ENCODE results near the gene SLC6A5. TPM values are rescaled to one million over a fixed set of nuclear protein-coding genes. Genes with fewer than 3 reads are reported as not detected.

SLC6A5 gene
- total and polyA plus RNA-seq, 10 of the 15 experiments (the other 5 are each of a cell fraction or from before 2014, with no cell fraction given), result 0.01 TPM; not detected in 9

GRCh38 chr11:20652150-20652806, 52.9 kb downstream of the SLC6A5 start:
- POLR2A ChIA-PET, result no interaction called here
- H3K4me2 ChIP-seq (ENCODE audit: control insufficient read depth, insufficient read depth), result no peak overlapping the region
- no peaks in the 10 kb centered on the region for H3K36me3 ChIP-seq (ENCODE audit: control insufficient read depth in 2 of 2, insufficient read depth in 2 of 2, low read length in 1 of 2)
- no TSS peak for BruUV-seq (replicated peaks)
- intact Hi-C loops (cut with micrococcal nuclease; ENCODE audit: unreplicated experiment), result no loop called here
- WGBS (ENCODE audit: insufficient coverage, insufficient replicate concordance, low lambda C conversion rate, missing lambda C conversion rate), result 48% methylated on average over 13 of the region's 13 CpGs
- no peak overlapping the region for H3K4me3 ChIP-seq
- no peak for DNase-seq (ENCODE audit: low read depth, low spot score)
- no peak overlapping the region for H3K27ac ChIP-seq (ENCODE audit: control insufficient read depth, insufficient read depth)
- no peaks in the 10 kb centered on the region for H3K9me3 ChIP-seq (replicated peaks; ENCODE audit: control insufficient read depth, insufficient read depth, low read length)
- no peaks in the 10 kb centered on the region for H3K79me2 ChIP-seq (ENCODE audit: control insufficient read depth, insufficient read depth, low read length)
- H3K4me1 ChIP-seq (ENCODE audit: control insufficient read depth, insufficient read depth, low read length), result no peaks in the 10 kb centered on the region
- SMC1A ChIA-PET (ENCODE audit: uncharacterized antibody, unreplicated experiment), result no interaction called here
- no peak for TF ChIP-seq SPI1 (IDR thresholded peaks at IDR 0.05; ENCODE audit: borderline replicate concordance, insufficient read depth, low read depth, low read length)
- TF ChIP-seq SREBF2 (IDR thresholded peaks at IDR 0.05; ENCODE audit: low read length), result no peak
- TF ChIP-seq ZBTB33 (IDR thresholded peaks at IDR 0.05), result no peak
- TF ChIP-seq ZNF217 (IDR thresholded peaks at IDR 0.05), result no peak
- no peak for TF ChIP-seq EED (IDR thresholded peaks at IDR 0.05; ENCODE audit: low read depth)
- CTCF ChIA-PET, result interaction anchor here (0.6 to 7.3 kb wide), 2 partner anchors 20 to 62 kb away, joined by 3 to 46 read pairs; no protein-coding TSS in a partner anchor
- RAD21 ChIA-PET (ENCODE audit: unreplicated experiment), result no interaction called here
- no peak overlapping the region for H3K9ac ChIP-seq (ENCODE audit: control insufficient read depth, insufficient read depth, low read length)
- ATAC-seq, result no peak
- in situ Hi-C loops (cut with MboI), result no loop called here
- no peak overlapping the region for H2AFZ ChIP-seq (ENCODE audit: control insufficient read depth, low read depth, low read length)
- no peak for FAIRE-seq
- no peaks in the 10 kb centered on the region for H4K20me1 ChIP-seq (ENCODE audit: control insufficient read depth, insufficient read depth)
- no peaks in the 10 kb centered on the region for H3K27me3 ChIP-seq (replicated peaks in 1 of 2; ENCODE audit: control insufficient read depth in 2 of 2, insufficient read depth in 2 of 2, low read length in 1 of 2)

GRCh38 chr11:20654038-20654437, 54.6 kb downstream of the SLC6A5 start:
- ATAC-seq (no peak), FAIRE-seq (no peak), DNase-seq (ENCODE audit: low read depth, low spot score) (no peak)
- Histone ChIP-seq H3K4me1 (ENCODE audit: control insufficient read depth, insufficient read depth, low read length) (no peaks in the 10 kb centered on the region), H2AFZ (ENCODE audit: control insufficient read depth, low read depth, low read length) (no peak overlapping the region), H3K4me2 (ENCODE audit: control insufficient read depth, insufficient read depth) (no peak overlapping the region), H3K36me3 (ENCODE audit: control insufficient read depth in 2 of 2, insufficient read depth in 2 of 2, low read length in 1 of 2) (no peaks in the 10 kb centered on the region), H3K4me3 (no peak overlapping the region), H3K9me3 (replicated peaks; ENCODE audit: control insufficient read depth, insufficient read depth, low read length) (no peaks in the 10 kb centered on the region), H4K20me1 (ENCODE audit: control insufficient read depth, insufficient read depth) (no peaks in the 10 kb centered on the region), H3K27me3 (replicated peaks in 1 of 2; ENCODE audit: control insufficient read depth in 2 of 2, insufficient read depth in 2 of 2, low read length in 1 of 2) (no peaks in the 10 kb centered on the region), H3K79me2 (ENCODE audit: control insufficient read depth, insufficient read depth, low read length) (no peaks in the 10 kb centered on the region), H3K27ac (ENCODE audit: control insufficient read depth, insufficient read depth) (no peak overlapping the region), H3K9ac (ENCODE audit: control insufficient read depth, insufficient read depth, low read length) (no peak overlapping the region)
- CTCF ChIA-PET, result interaction anchor here (1.4 kb wide), 1 partner anchor 857 kb away, joined by 3 read pairs; no protein-coding TSS in a partner anchor
- SMC1A ChIA-PET (ENCODE audit: uncharacterized antibody, unreplicated experiment), result no interaction called here
- intact Hi-C loops (cut with micrococcal nuclease; ENCODE audit: unreplicated experiment) (no loop called here), in situ Hi-C loops (cut with MboI) (no loop called here)
- RAD21 ChIA-PET (ENCODE audit: unreplicated experiment), result no interaction called here
- no peak for TF ChIP-seq GABPA (IDR thresholded peaks at IDR 0.05; ENCODE audit: low read depth)
- POLR2A ChIA-PET, result no interaction called here
- BruUV-seq (replicated peaks), result no TSS peak
- WGBS (ENCODE audit: insufficient coverage, insufficient replicate concordance, low lambda C conversion rate, missing lambda C conversion rate), result 36% methylated on average over 3 of the region's 3 CpGs

Data from GM12878 (cell line).